Transverse colon (tissue), 4 donors: Measurements from ENCODE around the gene PDZD2. TPM values are rescaled to one million over a fixed set of nuclear protein-coding genes. Genes with fewer than 3 reads are reported as not detected.

Source experiments
- DNase-seq: peaks from one replicate; pipeline ENCODE4 v3.0.0-alpha.2; 2019
- H3K27ac ChIP-seq, 4 donors: fragments of 200-600 bp; sonication (generic); 2 replicates each; pipeline ENCODE4 v1.5.1; 2016 to 2018; ENCODE audit warnings: inconsistent platforms in 4 of 4
- H3K27me3 ChIP-seq: fragments of 200-600 bp; sonication (generic); 2 replicates; pipeline ENCODE4 v1.5.1; 2017; ENCODE audit warnings: inconsistent platforms
- H3K36me3 ChIP-seq, 4 donors: fragments of 200-600 bp; sonication (generic); 2 replicates each; pipeline ENCODE4 v1.5.1; 2017 to 2019; ENCODE audit warnings: inconsistent platforms in 4 of 4
- H3K4me1 ChIP-seq, 4 donors: fragments of 200-600 bp; sonication (generic); 2 replicates each; pipeline ENCODE4 v1.5.1; 2017 to 2020; ENCODE audit warnings: inconsistent platforms in 4 of 4
- H3K4me3 ChIP-seq, 4 donors: fragments of 200-600 bp; sonication (generic); 1 replicate in 1 of 4; 2 replicates in 3 of 4; pipeline versions ENCODE4 v1.5.1 to v1.6.1; 2017 to 2019; ENCODE audit warnings: inconsistent platforms in 4 of 4
- H3K9me3 ChIP-seq, 2 donors: fragments of 200-600 bp; sonication (generic); 2 replicates each; pipeline ENCODE4 v1.5.1; 2017 to 2019; ENCODE audit warnings: inconsistent platforms in 2 of 2
- CTCF ChIP-seq, 5 experiments: fragments of 200-600 bp in 3 of 5; fragments of 450-650 bp in 2 of 5; sonication (generic) in 3 of 5; IDR thresholded peaks; 1 replicate in 2 of 5; 2 replicates in 3 of 5; pipeline ENCODE4 v1.5.1; 2016 to 2017; ENCODE audit warnings: antibody characterized with exemption in 5 of 5, inconsistent platforms in 3 of 5, mild to moderate bottlenecking in 2 of 5, moderate library complexity in 1 of 5
- EP300 ChIP-seq: sonication (generic); formaldehyde crosslinking; IDR thresholded peaks from one replicate; pipeline ENCODE4 v1.6.1; 2017; ENCODE audit warnings: antibody characterized with exemption, low read depth
- POLR2A ChIP-seq: fragments of 450-650 bp; IDR thresholded peaks from one replicate; pipeline ENCODE4 v1.6.1; 2016; ENCODE audit warnings: antibody characterized with exemption, mild to moderate bottlenecking, moderate library complexity
- POLR2AphosphoS5 ChIP-seq, 3 donors: sonication (generic); formaldehyde crosslinking; IDR thresholded peaks; one replicate each; pipeline ENCODE4 v1.6.1; 2016; ENCODE audit warnings: antibody characterized with exemption in 3 of 3
- WGBS, 2 donors: methylation state at CpG; one replicate each; pipeline ENCODE4 v1.1.5; 2018; ENCODE audit warnings: low coverage in 1 of 2; 5-methylcytosine and 5-hydroxymethylcytosine counted together
- in situ Hi-C, 4 donors: fragments of 200-750 bp; cut with MboI; loops; one replicate each; pipeline versions ENCODE4 v1.15.0 to v1.15.1; 2017; ENCODE audit warnings: low sequenced_read_pairs in 3 of 4, low pct_ligation_motif_present in 1 of 4, low pct_unique_long_range_greater_than_20kb in 1 of 4
- intact Hi-C: fragments of 100-400 bp; cut with DNase I; formaldehyde crosslinking; loops from one replicate; pipeline ENCODE4 v1.15.1; 2023; ENCODE audit warnings: low total_unique reads
- total RNA-seq, 4 donors: library from RNA; depleted of rRNA; stranded (reverse); fragments of >200 nt; gene quantifications; one replicate each; pipeline ENCODE4 v1.1.0, GENCODE V29; 2016

Gene PDZD2
- total RNA-seq, 4 donors from 2014 or later = 2.0 to 3.7 (median 2.8) TPM

- Histone ChIP-seq H3K36me3 (no peaks in the 10 kb centered on the region), H3K4me1 (no peaks in the 10 kb centered on the region), H3K4me3 (no peak overlapping the region), H3K27ac (no peak overlapping the region), H3K9me3 (no peaks in the 10 kb centered on the region), H3K27me3 (peaks cover 11% of the 10 kb centered on the region)
- 80 to 81% methylated on average over 3 to 4 of the region's 4 CpGs for WGBS, 2 donors
- TF ChIP-seq EP300 = no peak
- TF ChIP-seq POLR2A = no peak
- TF ChIP-seq CTCF (IDR thresholded peaks at IDR 0.05) = no peak
- no peak for TF ChIP-seq POLR2AphosphoS5 (IDR thresholded peaks at IDR 0.05)
- in situ Hi-C loops = no loop called here
- intact Hi-C loops = no loop called here
- no peak for DNase-seq
Observed at GRCh38 chr5:31620026-31620425, 18.9 kb upstream of the PDZD2 start.

- H3K36me3 ChIP-seq = no peaks in the 10 kb centered on the region
- WGBS, 2 donors = 73 to 88% methylated on average over 4 of the region's 4 CpGs
- no peaks in the 10 kb centered on the region for H3K9me3 ChIP-seq
- intact Hi-C loops = no loop called here
- no peak for DNase-seq
- in situ Hi-C loops = no loop called here
- TF ChIP-seq POLR2A = no peak
- no peak for TF ChIP-seq POLR2AphosphoS5 (IDR thresholded peaks at IDR 0.05)
- TF ChIP-seq CTCF (IDR thresholded peaks at IDR 0.05) = no peak
- TF ChIP-seq EP300 = no peak
- peaks cover 11% of the 10 kb centered on the region for H3K27me3 ChIP-seq
- no peaks in the 10 kb centered on the region for H3K4me1 ChIP-seq
- H3K27ac ChIP-seq = no peak overlapping the region
- H3K4me3 ChIP-seq = no peak overlapping the region
Observed at GRCh38 chr5:31623249-31623648, 15.7 kb upstream of the PDZD2 start.

- Histone ChIP-seq H3K27me3 (no peaks in the 10 kb centered on the region), H3K4me3 (no peak overlapping the region), H3K4me1 (no peaks in the 10 kb centered on the region), H3K36me3 (no peaks in the 10 kb centered on the region), H3K27ac (no peak overlapping the region), H3K9me3 (no peaks in the 10 kb centered on the region)
- in situ Hi-C loops (no loop called here), intact Hi-C loops (no loop called here)
- no peak for DNase-seq
- 84 to 100% methylated on average over 1 of the region's 1 CpG for WGBS, 2 donors
- TF ChIP-seq POLR2A = no peak
Observed at GRCh38 chr5:31625394-31625793, 13.5 kb upstream of the PDZD2 start.

GRCh38 chr5:31626156-31626555 is 12.8 kb upstream of the PDZD2 start:
- H3K27me3 ChIP-seq = no peaks in the 10 kb centered on the region
- intact Hi-C loops (no loop called here), in situ Hi-C loops (no loop called here)
- H3K27ac ChIP-seq = no peak overlapping the region
- no peaks in the 10 kb centered on the region for H3K36me3 ChIP-seq
- no peak for TF ChIP-seq POLR2A
- no peak for TF ChIP-seq CTCF (IDR thresholded peaks at IDR 0.05)
- no peak for TF ChIP-seq EP300
- TF ChIP-seq POLR2AphosphoS5 (IDR thresholded peaks at IDR 0.05) = no peak
- 10 to 39% methylated on average over 2 to 3 of the region's 3 CpGs for WGBS, 2 donors
- no peak overlapping the region for H3K4me3 ChIP-seq
- no peak for DNase-seq
- H3K9me3 ChIP-seq = no peaks in the 10 kb centered on the region
- no peaks in the 10 kb centered on the region for H3K4me1 ChIP-seq

- Histone ChIP-seq H3K27me3 (no peaks in the 10 kb centered on the region), H3K9me3 (no peaks in the 10 kb centered on the region), H3K4me3 (no peak overlapping the region), H3K36me3 (no peaks in the 10 kb centered on the region), H3K27ac (no peak overlapping the region), H3K4me1 (no peaks in the 10 kb centered on the region)
- intact Hi-C loops (no loop called here), in situ Hi-C loops (no loop called here)
- WGBS, 2 donors = 55 to 65% methylated on average over 6 to 11 of the region's 11 CpGs
- TF ChIP-seq POLR2AphosphoS5 (IDR thresholded peaks at IDR 0.05) (no peak), CTCF (IDR thresholded peaks at IDR 0.05) (no peak), EP300 (no peak), POLR2A (no peak)
- DNase-seq = no peak
Observed at GRCh38 chr5:31626604-31627234, 12.2 kb upstream of the PDZD2 start.
